HL-60 (cell line): Measurements from ENCODE around the gene HSPA1A.
"Not testable (repeated sequence)": the region's sequence is repeated elsewhere in the genome, so short reads cannot be mapped to it uniquely, and the experiment has no call there.

Experiments used
- DNase-seq, 2 experiments: peaks; one replicate each; pipeline ENCODE4 v3.0.0-alpha.2; 2010 to 2020; ENCODE audit warnings: low read depth in 1 of 2, low spot score in 1 of 2
- H3K27ac ChIP-seq: fragments of 250-450 bp; sonication (Bioruptor Pico); replicated peaks from 2 replicates; pipeline ENCODE4 v1.5.1; 2020; ENCODE audit warnings: mild to moderate bottlenecking, moderate library complexity
- H3K27me3 ChIP-seq: fragments of 250-450 bp; sonication (Bioruptor Pico); 2 replicates; pipeline ENCODE4 v1.5.1; 2021; ENCODE audit warnings: mild to moderate bottlenecking, moderate library complexity; ENCODE audit not compliant: insufficient read depth, poor library complexity, severe bottlenecking
- H3K4me3 ChIP-seq: replicated peaks from 2 replicates; pipeline ENCODE4 v1.5.1; 2011; ENCODE audit warnings: mild to moderate bottlenecking, control low read depth, low read length; ENCODE audit not compliant: insufficient read depth
- GABPA ChIP-seq: IDR thresholded peaks from 2 replicates; pipeline ENCODE4 v1.6.1; 2012; ENCODE audit warnings: low read depth
- POLR2AphosphoS5 ChIP-seq: IDR thresholded peaks from 2 replicates; pipeline ENCODE4 v1.6.1; 2012; ENCODE audit warnings: low read depth
- SPI1 ChIP-seq: IDR thresholded peaks from 2 replicates; pipeline ENCODE4 v1.6.1; 2012; ENCODE audit warnings: low read depth, mild to moderate bottlenecking, borderline replicate concordance
- TF ChIP-seq, protein P1 (sequence below): IDR thresholded peaks from 2 replicates; pipeline ENCODE4 v1.6.1; 2012; ENCODE audit warnings: low read depth; ENCODE audit not compliant: insufficient replicate concordance
- TF ChIP-seq, protein P2 (sequence below): IDR thresholded peaks from one replicate; pipeline ENCODE4 v1.5.1; 2011; ENCODE audit warnings: low read length, control low read depth, inconsistent platforms; ENCODE audit not compliant: insufficient read depth

Gene HSPA1A

DNA sequence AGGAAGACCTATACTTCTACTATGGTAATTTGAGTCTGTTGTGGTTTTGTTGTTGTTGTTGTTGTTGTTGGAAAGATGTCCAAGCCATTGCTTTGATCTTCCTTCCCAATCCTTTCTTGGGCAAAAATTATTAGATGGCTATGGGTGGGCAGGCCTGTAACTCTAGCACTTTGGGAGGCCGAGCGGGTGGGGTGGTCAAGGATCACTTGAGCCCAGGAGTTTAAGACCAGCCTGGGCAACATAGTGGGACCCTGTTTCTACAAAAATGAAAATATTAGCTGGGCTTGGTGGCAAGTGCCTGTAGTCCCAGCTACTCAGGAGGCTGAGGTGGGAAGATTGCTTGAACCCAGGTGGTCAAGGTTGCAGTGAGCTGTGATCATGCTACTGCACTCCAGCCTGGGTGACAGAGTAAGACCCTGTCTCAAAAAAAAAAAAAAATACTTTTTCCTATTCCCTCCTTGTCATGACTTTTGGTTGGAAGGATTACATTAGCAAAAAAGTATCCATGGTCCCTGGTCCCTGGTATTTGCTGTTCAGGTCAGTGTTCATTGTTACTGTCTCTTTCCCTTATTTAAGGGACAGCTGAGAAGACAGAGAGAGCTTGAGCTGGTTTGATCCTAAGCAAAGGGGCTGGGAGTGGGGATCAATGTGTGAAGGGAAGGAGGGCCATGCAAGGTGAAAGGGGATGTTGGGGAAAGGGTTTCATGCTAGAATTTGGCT, 35.6 kb downstream of the HSPA1A start:
- no peak overlapping the region for H3K4me3 ChIP-seq
- no peak for DNase-seq
- H3K27me3 ChIP-seq = no peaks in the 10 kb centered on the region
- H3K27ac ChIP-seq = no peak overlapping the region
- TF ChIP-seq GABPA (no peak), POLR2AphosphoS5 (no peak), SPI1 (no peak)
- TF ChIP-seq, protein P1, sequence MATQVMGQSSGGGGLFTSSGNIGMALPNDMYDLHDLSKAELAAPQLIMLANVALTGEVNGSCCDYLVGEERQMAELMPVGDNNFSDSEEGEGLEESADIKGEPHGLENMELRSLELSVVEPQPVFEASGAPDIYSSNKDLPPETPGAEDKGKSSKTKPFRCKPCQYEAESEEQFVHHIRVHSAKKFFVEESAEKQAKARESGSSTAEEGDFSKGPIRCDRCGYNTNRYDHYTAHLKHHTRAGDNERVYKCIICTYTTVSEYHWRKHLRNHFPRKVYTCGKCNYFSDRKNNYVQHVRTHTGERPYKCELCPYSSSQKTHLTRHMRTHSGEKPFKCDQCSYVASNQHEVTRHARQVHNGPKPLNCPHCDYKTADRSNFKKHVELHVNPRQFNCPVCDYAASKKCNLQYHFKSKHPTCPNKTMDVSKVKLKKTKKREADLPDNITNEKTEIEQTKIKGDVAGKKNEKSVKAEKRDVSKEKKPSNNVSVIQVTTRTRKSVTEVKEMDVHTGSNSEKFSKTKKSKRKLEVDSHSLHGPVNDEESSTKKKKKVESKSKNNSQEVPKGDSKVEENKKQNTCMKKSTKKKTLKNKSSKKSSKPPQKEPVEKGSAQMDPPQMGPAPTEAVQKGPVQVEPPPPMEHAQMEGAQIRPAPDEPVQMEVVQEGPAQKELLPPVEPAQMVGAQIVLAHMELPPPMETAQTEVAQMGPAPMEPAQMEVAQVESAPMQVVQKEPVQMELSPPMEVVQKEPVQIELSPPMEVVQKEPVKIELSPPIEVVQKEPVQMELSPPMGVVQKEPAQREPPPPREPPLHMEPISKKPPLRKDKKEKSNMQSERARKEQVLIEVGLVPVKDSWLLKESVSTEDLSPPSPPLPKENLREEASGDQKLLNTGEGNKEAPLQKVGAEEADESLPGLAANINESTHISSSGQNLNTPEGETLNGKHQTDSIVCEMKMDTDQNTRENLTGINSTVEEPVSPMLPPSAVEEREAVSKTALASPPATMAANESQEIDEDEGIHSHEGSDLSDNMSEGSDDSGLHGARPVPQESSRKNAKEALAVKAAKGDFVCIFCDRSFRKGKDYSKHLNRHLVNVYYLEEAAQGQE = no peak
- TF ChIP-seq, protein P2, sequence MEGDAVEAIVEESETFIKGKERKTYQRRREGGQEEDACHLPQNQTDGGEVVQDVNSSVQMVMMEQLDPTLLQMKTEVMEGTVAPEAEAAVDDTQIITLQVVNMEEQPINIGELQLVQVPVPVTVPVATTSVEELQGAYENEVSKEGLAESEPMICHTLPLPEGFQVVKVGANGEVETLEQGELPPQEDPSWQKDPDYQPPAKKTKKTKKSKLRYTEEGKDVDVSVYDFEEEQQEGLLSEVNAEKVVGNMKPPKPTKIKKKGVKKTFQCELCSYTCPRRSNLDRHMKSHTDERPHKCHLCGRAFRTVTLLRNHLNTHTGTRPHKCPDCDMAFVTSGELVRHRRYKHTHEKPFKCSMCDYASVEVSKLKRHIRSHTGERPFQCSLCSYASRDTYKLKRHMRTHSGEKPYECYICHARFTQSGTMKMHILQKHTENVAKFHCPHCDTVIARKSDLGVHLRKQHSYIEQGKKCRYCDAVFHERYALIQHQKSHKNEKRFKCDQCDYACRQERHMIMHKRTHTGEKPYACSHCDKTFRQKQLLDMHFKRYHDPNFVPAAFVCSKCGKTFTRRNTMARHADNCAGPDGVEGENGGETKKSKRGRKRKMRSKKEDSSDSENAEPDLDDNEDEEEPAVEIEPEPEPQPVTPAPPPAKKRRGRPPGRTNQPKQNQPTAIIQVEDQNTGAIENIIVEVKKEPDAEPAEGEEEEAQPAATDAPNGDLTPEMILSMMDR = no peak

DNA sequence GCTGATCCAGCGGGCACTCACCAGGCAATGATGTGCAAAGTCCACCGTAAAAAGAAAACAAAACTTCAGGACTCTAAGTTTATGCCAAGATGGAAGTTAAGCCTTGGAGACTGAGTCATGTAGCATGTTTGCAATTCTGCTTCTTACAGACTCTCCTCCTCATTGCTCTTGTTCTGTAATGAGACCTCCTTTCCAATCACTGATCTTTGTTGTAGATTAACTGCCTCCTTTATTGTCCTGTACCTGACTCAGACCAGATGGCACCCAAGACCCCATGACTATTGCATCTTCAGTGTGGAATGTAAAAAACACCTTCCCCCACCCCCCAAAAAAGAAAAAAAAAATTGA, 36.1 kb downstream of the HSPA1A start:
- Histone ChIP-seq H3K4me3 (no peak overlapping the region), H3K27me3 (no peaks in the 10 kb centered on the region), H3K27ac (no peak overlapping the region)
- no peak for DNase-seq
- no peak for TF ChIP-seq SPI1
- no peak for TF ChIP-seq GABPA
- no peak for TF ChIP-seq POLR2AphosphoS5
- TF ChIP-seq, protein P1 = no peak

DNA sequence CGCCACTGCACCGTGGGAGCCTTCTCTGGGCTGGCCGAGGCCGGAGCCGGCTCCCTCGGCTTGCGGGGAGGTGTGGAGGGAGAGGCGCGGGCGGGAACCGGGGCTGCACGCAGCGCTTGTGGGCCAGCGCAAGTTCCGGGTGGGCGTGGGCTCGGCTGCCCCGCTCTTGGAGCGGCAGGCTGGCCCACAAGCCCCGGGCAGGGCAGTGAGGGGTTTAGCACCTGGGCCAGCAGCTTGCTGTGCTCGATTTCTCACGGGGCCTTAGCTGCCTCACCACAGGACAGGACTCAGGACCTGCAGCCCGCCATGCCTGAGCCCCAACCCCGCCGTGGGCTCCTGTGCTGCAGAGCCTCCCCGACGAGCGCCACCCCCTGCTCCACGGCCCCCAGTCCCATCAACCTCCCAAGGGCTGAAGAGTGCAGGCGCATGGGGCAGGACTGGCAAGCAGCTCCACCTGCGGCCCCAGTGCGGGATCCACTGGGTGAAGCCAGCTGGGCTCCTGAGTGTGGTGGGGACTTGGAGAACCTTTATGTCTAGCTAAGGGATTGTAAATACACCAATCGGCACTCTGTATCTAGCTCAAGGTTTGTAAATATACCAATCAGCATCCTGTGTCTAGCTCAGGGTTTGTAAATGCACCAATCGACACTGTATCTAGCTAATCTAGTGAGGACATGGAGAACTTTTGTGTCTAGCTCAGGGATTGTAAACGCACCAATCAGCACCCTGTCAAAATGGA, 36.8 kb downstream of the HSPA1A start:
- not testable (repeated sequence) for DNase-seq

DNA sequence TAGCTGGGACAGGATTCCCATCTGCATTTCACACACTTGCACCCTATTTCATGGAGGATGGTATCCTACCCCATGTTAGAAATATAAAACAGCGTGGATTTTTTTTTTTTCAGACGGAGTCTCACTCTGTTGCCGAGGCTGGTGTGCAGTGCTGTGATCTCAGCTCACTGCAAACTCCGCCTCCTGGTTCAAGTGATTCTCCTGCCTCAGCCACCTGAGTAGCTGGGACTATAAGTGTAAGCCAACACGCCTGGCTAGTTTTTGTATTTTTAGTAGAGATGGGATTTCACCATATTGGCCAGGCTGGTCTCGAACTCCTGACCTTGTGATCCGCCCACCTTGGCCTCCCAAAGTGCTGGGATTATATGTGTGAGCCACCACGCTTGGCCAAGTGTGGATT, 42.4 kb downstream of the HSPA1A start:
- not testable (repeated sequence) for H3K27me3 ChIP-seq, H3K27ac ChIP-seq, DNase-seq, H3K4me3 ChIP-seq

More for the DNA sequence above, 36.8 kb downstream of the HSPA1A start:
- H3K27ac ChIP-seq, H3K27me3 ChIP-seq, H3K4me3 ChIP-seq: not testable (repeated sequence)

DNA sequence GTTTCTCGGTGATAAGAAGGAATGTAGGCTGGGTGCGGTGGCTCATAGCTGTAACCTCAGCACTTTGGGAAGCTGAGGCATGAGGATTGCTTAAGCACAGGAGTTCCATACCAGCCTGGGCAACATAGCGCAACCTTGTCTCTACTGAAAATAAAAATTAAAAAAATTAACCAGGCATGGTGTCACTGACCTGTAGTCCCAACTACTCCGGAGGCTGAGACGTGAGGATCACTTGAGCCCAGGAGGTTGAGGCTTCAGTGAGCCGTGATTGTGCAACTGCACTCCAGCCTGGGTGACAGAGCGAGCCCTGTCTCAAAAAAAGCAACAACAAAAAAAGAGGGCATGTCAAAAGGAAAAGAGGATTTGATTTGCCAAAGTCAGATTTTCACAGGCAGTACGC, 43.4 kb downstream of the HSPA1A start:
- no peak for TF ChIP-seq POLR2AphosphoS5
- TF ChIP-seq, protein P2 = no peak
- TF ChIP-seq SPI1 = no peak
- TF ChIP-seq GABPA = no peak
- TF ChIP-seq, protein P1 = no peak
- DNase-seq = no peak
- no peaks in the 10 kb centered on the region for H3K27me3 ChIP-seq
- H3K4me3 ChIP-seq = no peak overlapping the region
- H3K27ac ChIP-seq = no peak overlapping the region
